ENCODE data around the gene EFS. TPM values are rescaled to one million over a fixed set of nuclear protein-coding genes. Genes with fewer than 3 reads are reported as not detected.

EFS gene
- total RNA-seq, 1 donor from 2014 or later, result 104 TPM

DNA sequence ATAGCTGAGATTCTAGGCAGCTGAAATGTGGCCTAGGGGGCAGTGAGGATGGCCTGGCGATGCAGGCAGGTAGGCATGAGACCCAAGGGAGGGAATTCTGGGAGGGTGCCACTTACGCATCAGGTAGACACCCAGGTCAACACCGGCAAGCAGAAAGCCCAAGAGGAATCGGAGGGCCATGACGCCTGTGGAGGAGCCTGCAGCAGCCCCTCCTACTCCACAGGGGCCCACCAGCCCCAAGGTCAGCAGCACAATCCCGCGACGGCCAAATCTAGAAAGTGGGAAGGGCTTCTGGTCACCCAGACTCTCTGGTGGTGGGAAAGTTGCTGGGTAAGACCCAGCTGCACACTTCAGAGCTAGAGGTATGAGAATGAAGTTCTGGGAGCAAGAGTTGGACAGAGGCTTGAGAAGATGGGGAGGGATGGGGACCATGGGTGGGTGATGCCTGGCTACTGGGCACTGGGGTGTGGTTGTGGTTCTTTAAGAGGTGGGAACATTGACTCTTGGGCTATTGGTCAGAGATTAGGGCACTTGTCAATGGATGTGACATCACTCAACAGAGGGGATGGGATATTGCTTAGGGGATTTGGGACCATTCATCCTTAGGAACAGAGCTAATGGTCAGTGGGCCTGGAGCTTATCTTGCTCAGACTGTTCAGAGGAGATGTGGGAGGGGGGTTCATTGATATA lies 15.7 kb downstream of the EFS start:
- TF ChIP-seq, protein P1, sequence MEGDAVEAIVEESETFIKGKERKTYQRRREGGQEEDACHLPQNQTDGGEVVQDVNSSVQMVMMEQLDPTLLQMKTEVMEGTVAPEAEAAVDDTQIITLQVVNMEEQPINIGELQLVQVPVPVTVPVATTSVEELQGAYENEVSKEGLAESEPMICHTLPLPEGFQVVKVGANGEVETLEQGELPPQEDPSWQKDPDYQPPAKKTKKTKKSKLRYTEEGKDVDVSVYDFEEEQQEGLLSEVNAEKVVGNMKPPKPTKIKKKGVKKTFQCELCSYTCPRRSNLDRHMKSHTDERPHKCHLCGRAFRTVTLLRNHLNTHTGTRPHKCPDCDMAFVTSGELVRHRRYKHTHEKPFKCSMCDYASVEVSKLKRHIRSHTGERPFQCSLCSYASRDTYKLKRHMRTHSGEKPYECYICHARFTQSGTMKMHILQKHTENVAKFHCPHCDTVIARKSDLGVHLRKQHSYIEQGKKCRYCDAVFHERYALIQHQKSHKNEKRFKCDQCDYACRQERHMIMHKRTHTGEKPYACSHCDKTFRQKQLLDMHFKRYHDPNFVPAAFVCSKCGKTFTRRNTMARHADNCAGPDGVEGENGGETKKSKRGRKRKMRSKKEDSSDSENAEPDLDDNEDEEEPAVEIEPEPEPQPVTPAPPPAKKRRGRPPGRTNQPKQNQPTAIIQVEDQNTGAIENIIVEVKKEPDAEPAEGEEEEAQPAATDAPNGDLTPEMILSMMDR (conservative IDR thresholded peaks at IDR 0.05), result no peak
- H3K4me1 Mint-ChIP-seq, result peaks cover 29% of the 10 kb centered on the region
- H3K4me3 Mint-ChIP-seq, result peak overlapping the region; percentile 83
- peaks cover 30% of the 10 kb centered on the region for H3K27me3 Mint-ChIP-seq (ENCODE audit: low read depth)
- no peak for DNase-seq (ENCODE audit: low read depth, low spot score)
- H3K36me3 Mint-ChIP-seq (ENCODE audit: low read depth), result peaks cover 11% of the 10 kb centered on the region
- no peak overlapping the region for H3K27ac Mint-ChIP-seq (ENCODE audit: unreplicated experiment)
- peaks cover 10% of the 10 kb centered on the region for H3K9me3 Mint-ChIP-seq

DNA sequence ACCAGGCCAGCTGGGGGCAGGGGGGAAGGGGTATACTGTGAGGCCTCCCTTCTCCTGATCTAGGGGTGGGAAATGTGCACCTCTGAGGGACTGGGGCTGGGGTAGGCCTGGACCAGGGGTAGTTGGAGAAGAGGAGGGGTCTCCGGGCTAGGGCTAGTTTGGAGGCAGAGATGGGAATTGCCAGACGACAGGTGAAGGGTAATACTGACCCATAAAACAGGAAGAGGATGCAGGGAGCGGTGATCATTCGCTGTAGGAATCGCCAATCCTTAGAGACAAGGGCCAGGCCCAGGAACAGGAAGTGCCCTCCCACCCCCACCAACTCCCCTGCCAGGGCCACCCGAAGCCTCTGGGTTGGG lies 16.7 kb downstream of the EFS start:
- TF ChIP-seq, protein P1 (conservative IDR thresholded peaks at IDR 0.05), result no peak
- Mint-ChIP-seq H3K4me1 (peaks cover 19% of the 10 kb centered on the region), H3K27me3 (ENCODE audit: low read depth) (peaks cover 20% of the 10 kb centered on the region), H3K36me3 (ENCODE audit: low read depth) (peaks cover 11% of the 10 kb centered on the region), H3K9me3 (peaks cover 10% of the 10 kb centered on the region), H3K4me3 (no peak overlapping the region), H3K27ac (ENCODE audit: unreplicated experiment) (no peak overlapping the region)
- DNase-seq (ENCODE audit: low read depth, low spot score), result no peak

DNA sequence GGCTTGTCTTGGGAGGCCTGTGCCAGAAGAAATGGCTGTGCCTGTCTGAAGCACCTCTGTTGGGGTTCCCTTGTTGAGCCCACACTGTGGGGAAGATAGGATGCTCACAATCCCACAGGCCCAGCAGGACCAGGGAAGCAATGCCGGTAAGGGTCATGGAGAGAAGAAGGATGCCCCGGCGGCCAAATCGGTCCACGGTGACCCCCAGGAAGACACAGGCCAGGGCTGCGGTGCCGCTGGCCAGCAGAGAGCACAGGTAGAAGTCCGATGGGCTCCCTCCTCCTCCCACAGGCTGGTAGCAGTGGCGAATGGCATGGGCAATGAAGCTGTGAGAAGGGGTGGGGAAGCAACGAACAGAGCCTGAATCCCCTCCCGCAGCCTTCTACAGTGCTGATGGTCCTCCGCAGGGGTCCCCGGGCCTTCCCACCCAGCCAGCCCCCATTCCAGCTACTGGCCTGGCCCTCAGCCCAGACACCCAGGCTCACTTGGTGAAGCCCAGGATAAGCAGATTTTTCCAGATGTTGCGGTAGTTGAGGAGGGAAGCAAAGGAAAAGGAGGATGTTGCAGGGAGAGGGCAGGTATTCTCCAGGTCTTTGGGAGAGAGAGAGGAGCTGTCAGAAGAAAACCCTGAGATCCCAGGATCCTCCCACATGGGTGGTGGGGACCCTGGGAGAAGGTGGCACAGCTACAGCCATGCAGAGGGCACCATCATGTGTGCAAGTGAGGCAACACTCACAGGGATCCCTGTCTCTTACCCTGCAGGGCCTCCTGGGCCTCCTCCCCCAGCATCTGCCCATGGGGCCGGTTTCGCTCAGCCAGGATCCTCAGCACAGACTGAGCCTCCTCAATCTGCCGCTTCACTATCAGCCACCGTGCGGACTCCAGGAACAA lies 17.3 kb downstream of the EFS start:
- Mint-ChIP-seq H3K27me3 (ENCODE audit: low read depth) (peaks cover 15% of the 10 kb centered on the region), H3K4me1 (peaks cover 13% of the 10 kb centered on the region), H3K36me3 (ENCODE audit: low read depth) (peaks cover 11% of the 10 kb centered on the region), H3K9me3 (peaks cover 13% of the 10 kb centered on the region), H3K27ac (ENCODE audit: unreplicated experiment) (no peak overlapping the region), H3K4me3 (no peak overlapping the region)
- TF ChIP-seq, protein P1 (conservative IDR thresholded peaks at IDR 0.05), result no peak
- DNase-seq (ENCODE audit: low read depth, low spot score), result no peak

DNA sequence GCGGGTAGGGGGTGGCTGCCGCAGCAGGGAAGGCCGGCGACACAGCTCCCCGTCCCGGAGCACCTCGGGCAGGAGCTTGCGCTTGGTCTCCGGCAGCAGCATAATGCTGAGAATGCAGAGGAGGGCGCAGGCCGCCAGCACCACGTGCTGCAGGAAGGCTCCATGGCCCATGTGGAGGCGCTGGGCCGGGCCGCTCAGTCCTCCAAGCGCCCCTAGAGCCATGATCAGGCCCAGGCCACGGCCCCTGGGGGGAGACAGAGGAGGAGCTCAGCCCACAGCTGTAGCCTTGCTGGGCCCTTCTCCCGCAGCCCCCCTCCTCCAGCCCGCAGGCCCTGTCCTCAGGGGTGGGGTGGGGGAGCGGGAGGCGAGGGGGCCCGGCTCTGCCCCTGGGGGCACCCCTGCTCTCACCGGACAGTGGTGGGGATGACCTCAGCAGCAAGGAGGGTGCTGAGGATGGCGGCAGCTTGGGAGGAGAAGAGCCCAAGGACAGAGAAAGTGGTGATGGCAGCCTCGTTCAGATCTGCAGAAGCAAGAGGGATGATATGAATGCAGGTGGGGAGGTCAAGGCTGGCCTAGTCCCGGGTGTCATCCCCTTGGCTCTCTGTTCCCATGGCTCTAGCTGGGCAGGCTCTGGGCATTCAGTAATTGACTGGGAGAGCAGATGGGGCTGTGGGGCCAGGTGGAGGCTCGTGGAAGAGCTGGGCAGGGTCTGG lies 18.1 kb downstream of the EFS start:
- Mint-ChIP-seq H3K9me3 (peaks cover 13% of the 10 kb centered on the region), H3K27ac (ENCODE audit: unreplicated experiment) (no peak overlapping the region), H3K4me3 (no peak overlapping the region), H3K4me1 (peaks cover 13% of the 10 kb centered on the region), H3K36me3 (ENCODE audit: low read depth) (peaks cover 11% of the 10 kb centered on the region), H3K27me3 (ENCODE audit: low read depth) (peaks cover 15% of the 10 kb centered on the region)
- DNase-seq (ENCODE audit: low read depth, low spot score), result no peak
- TF ChIP-seq, protein P1 (conservative IDR thresholded peaks at IDR 0.05), result no peak

DNA sequence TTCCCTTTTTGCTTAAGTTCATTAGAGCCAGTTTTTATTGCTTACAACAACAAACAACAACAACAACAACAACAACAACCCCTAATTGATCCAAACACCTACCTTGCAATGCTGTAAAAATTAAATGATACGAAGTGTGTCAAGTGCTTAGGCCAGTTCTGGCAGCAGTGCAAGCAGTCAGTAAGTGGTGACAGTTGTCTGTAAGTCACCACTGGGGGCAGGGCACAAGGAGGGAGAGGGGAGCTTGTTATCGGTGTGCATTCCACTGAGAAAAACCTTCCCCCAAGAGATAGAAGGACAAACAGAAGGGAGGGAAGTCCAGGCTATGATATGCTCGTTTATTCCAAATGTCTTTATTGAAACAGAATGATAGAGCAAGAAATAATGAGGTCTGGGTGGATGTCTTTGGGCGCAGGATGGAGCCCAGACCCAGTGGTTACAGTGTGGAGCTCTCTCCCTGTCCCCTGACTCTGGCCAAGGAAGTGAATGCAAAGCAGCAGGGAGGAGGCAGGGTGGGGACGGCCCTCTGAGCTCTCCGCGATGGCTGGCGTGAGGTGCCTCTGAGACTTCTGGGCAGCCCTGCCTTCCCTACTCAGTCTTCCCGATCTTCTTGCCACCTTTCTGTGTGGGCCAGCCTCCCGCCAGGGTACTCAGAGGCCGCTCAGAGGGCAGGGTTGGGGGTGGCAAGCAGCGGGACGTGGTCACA lies 18.8 kb downstream of the EFS start:
- TF ChIP-seq, protein P1 (conservative IDR thresholded peaks at IDR 0.05), result peak; percentile 32
- Mint-ChIP-seq H3K4me3 (peak overlapping the region; percentile 6), H3K4me1 (peaks cover 10% of the 10 kb centered on the region), H3K27ac (ENCODE audit: unreplicated experiment) (no peak overlapping the region), H3K27me3 (ENCODE audit: low read depth) (peaks cover 11% of the 10 kb centered on the region), H3K9me3 (peaks cover 12% of the 10 kb centered on the region), H3K36me3 (ENCODE audit: low read depth) (peaks cover 9% of the 10 kb centered on the region)
- DNase-seq (ENCODE audit: low read depth, low spot score), result no peak
